Brain microvascular endothelial cell (primary cell): ENCODE data around the gene WWC2.

ENCODE experiments used
- DNase-seq: peaks from one replicate; pipeline ENCODE4 v3.0.0-alpha.2; 2020
- H3K27ac ChIP-seq: fragments of 250-450 bp; sonication (Bioruptor Pico); 2 replicates; pipeline ENCODE4 v1.5.1; 2020; ENCODE audit warnings: mild to moderate bottlenecking, moderate library complexity
- H3K27me3 ChIP-seq: fragments of 250-450 bp; sonication (Bioruptor Pico); replicated peaks from 2 replicates; pipeline ENCODE4 v1.5.1; 2020; ENCODE audit warnings: mild to moderate bottlenecking
- H3K36me3 ChIP-seq: fragments of 250-450 bp; sonication (Bioruptor Pico); replicated peaks from 2 replicates; pipeline ENCODE4 v1.5.1; 2020; ENCODE audit warnings: mild to moderate bottlenecking
- H3K4me3 ChIP-seq: 2 replicates; pipeline ENCODE4 v1.5.1; 2011; ENCODE audit warnings: low read depth, mild to moderate bottlenecking, control low read depth, low read length, moderate library complexity
- in situ Hi-C: cut with HindIII; loops from 2 replicates; pipeline ENCODE4 v1.10.0; 2017; ENCODE audit warnings: low sequenced_read_pairs, low pct_ligation_motif_present
- TF ChIP-seq, protein P1 (sequence below): IDR thresholded peaks from 2 replicates; pipeline ENCODE4 v1.5.1; 2011; ENCODE audit warnings: low read depth, mild to moderate bottlenecking, moderate library complexity, low read length, control low read depth, inconsistent platforms; ENCODE audit errors: missing control alignments

The WWC2 gene

DNA sequence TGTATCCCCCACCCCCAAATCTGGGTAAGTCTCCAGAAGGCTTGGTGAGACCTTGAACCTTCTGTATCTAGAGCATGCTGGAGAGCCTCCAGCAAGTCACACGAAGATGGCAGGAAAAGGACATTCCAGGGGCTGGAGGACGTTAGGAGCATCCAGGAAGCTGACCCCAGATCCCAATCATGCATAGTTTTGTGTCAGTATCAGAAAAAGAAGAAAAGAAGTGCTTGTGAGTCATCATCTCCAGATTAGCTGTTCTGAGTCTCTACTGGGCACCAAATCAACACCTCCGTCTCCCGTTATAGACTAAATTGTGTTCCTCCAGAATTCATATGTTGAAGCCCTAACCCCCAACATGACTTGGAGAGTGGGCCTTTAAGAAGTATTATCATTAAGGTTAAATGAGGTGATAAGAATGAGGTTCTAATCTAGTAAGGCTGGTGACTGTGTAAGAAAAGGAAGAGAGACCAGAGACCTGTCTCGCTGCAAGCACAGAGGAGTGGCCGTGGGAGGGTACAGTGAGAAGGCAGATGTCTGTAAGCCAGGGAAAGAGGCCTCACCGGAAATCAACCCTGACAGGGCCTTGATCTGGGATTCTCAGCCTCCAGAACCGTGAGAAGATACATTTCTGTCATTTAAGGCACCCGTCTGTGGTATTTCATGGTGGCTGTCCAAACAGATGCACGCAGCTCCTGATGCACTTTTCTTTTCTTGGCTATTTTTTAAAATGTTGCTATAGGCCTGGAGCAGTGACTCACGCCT, 261.3 kb downstream of the WWC2 start:
- Histone ChIP-seq H3K27me3 (no peaks in the 10 kb centered on the region), H3K27ac (no peak overlapping the region), H3K36me3 (no peaks in the 10 kb centered on the region), H3K4me3 (no peak overlapping the region)
- TF ChIP-seq, protein P1, sequence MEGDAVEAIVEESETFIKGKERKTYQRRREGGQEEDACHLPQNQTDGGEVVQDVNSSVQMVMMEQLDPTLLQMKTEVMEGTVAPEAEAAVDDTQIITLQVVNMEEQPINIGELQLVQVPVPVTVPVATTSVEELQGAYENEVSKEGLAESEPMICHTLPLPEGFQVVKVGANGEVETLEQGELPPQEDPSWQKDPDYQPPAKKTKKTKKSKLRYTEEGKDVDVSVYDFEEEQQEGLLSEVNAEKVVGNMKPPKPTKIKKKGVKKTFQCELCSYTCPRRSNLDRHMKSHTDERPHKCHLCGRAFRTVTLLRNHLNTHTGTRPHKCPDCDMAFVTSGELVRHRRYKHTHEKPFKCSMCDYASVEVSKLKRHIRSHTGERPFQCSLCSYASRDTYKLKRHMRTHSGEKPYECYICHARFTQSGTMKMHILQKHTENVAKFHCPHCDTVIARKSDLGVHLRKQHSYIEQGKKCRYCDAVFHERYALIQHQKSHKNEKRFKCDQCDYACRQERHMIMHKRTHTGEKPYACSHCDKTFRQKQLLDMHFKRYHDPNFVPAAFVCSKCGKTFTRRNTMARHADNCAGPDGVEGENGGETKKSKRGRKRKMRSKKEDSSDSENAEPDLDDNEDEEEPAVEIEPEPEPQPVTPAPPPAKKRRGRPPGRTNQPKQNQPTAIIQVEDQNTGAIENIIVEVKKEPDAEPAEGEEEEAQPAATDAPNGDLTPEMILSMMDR: no peak
- in situ Hi-C loops: no loop called here
- peak; percentile 31 for DNase-seq

- Histone ChIP-seq H3K4me3 (no peak overlapping the region), H3K27me3 (no peaks in the 10 kb centered on the region), H3K27ac (no peak overlapping the region), H3K36me3 (no peaks in the 10 kb centered on the region)
- DNase-seq: no peak
- in situ Hi-C loops: no loop called here
- TF ChIP-seq, protein P1: no peak
Measured at GRCh38 chr4:183362036-183362435, 263.0 kb downstream of the WWC2 start.

DNA sequence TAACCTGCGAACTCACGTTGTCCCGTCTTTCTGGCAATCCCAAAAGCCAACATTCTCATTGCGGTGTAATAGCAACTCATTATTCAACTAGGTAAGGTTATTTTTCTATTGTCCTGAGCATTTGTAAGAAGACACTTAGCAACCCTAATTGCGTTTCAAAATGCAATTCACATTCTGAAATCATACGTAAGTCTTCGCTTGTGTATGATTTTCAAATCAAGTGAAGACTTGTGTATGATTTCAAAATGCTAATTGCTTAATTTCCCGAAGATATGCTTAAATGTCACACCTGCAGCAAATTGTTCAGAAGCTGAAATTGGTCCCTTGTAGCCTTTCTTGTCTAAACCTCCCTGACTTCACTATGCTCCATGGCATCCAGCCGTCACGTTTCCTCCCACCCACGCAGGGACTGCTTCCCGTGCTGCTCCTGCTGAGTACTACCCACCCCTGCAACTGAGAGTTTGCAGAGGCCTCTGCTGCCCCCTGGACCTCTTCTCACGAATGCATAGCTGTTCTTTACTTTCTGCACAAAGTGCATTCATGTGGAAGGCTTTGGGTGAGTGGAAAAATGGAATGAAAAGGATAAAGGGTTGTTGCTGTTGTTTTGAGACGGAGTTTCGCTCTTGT, 264.0 kb downstream of the WWC2 start:
- H3K27ac ChIP-seq: no peak overlapping the region
- no peaks in the 10 kb centered on the region for H3K36me3 ChIP-seq
- H3K4me3 ChIP-seq: no peak overlapping the region
- DNase-seq: peak; percentile 58
- in situ Hi-C loops: no loop called here
- H3K27me3 ChIP-seq: no peaks in the 10 kb centered on the region
- TF ChIP-seq, protein P1: peak; percentile 69

DNA sequence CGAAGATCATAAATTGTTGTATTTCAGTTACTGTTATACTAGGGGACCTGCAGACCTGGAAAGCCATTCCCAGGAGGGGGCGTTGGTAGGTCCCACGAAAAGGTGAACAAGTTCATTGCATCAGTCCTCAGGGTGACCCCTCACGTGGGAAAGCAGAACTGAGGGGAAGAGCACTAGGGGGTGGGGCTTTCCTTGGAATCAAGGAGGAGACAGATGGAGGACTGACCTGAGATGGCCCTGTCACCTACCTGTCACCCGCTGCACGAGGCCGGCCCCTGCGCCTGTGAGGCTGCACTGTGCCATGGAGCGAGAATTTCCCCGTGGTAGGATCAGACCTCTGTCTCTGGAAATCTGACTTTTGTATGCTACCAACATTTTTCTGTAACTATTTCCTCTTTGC, 265.0 kb downstream of the WWC2 start:
- TF ChIP-seq, protein P1: no peak
- no peak overlapping the region for H3K27ac ChIP-seq
- no peaks in the 10 kb centered on the region for H3K27me3 ChIP-seq
- in situ Hi-C loops: no loop called here
- no peaks in the 10 kb centered on the region for H3K36me3 ChIP-seq
- no peak for DNase-seq
- H3K4me3 ChIP-seq: no peak overlapping the region

DNA sequence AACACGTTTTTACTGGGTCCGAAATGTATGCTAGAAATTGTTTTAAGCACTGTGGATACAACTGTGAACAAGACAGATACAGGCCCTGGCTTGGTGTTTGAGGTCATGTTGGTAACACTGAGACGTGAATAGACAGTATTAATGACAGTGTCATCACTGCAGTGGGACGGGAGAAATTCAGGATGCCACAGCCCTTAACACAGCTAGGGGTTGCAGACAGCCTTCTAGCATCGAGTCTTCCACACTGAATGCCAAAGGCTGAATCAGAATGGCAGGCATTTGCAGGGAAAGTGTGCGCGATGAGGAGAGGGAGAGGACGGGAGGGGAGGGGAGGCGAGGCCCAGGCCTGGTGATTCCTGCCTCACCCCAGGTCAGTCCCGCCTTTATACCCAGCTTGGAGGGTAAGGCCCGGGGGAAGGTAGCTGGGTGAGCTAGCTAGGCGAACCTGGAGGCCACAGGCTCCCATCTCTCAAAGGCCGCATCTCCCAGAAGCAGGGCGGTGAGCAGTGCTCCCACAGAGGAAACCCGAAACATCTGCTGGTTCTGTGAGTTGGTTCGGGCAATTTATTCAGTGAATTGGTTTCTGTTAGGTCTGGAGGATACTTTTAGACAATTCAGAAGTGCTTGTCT, 267.3 kb downstream of the WWC2 start:
- no peak for DNase-seq
- in situ Hi-C loops: no loop called here
- H3K27ac ChIP-seq: no peak overlapping the region
- H3K36me3 ChIP-seq: no peaks in the 10 kb centered on the region
- no peak overlapping the region for H3K4me3 ChIP-seq
- TF ChIP-seq, protein P1: no peak
- no peaks in the 10 kb centered on the region for H3K27me3 ChIP-seq
